IPS-NIHi11 (cell line): ENCODE measurements around the gene STAC2.
"Not testable (repeated sequence)": the region's sequence is repeated elsewhere in the genome, so short reads cannot be mapped to it uniquely, and the experiment has no call there.

Experiments
- DNase-seq: peaks from one replicate; pipeline ENCODE4 v3.0.0; 2012; ENCODE audit warnings: mixed read lengths, low spot score

The STAC2 gene, protein sequence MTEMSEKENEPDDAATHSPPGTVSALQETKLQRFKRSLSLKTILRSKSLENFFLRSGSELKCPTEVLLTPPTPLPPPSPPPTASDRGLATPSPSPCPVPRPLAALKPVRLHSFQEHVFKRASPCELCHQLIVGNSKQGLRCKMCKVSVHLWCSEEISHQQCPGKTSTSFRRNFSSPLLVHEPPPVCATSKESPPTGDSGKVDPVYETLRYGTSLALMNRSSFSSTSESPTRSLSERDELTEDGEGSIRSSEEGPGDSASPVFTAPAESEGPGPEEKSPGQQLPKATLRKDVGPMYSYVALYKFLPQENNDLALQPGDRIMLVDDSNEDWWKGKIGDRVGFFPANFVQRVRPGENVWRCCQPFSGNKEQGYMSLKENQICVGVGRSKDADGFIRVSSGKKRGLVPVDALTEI

DNA sequence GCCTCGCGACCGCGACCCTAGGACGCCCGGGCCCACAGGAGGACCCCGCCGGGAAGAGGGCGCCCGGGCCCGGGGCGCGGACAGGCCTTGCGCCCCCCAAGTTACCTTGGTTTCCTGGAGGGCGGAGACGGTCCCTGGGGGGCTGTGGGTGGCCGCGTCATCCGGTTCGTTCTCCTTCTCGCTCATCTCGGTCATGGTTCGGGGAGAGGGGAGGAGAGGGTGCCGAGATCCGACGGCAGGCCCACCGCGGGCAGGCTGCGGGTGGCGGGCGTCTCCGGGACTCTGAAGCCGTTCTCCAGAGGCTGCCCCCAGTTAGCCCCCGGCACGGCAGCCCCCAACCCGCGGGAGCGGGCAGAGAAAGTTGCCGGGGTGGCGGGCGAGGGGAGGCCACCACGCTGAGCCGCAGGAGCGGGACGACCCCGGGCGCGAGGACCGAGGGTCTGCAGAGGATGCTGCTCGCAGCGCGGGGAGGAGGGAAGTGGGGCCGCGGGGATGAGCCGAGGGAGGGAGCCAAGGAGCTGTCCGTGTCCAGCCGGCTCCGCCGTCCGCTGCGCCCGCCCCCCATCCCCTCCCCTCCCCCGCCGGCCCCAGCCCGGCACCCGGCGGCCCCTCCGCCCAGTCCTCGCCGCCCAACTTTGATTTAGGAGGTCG is at the start of gene STAC2:
Gene STAC2, minus strand, starts transcription at position 638 of the 651 bp plus-strand sequence. Its CDS starts 443 bp downstream, at position 195.
- DNase-seq, result no peak

GRCh38 chr17:39271546-39271945 is 45.8 kb upstream of the STAC2 start:
- DNase-seq, result no peak

DNA sequence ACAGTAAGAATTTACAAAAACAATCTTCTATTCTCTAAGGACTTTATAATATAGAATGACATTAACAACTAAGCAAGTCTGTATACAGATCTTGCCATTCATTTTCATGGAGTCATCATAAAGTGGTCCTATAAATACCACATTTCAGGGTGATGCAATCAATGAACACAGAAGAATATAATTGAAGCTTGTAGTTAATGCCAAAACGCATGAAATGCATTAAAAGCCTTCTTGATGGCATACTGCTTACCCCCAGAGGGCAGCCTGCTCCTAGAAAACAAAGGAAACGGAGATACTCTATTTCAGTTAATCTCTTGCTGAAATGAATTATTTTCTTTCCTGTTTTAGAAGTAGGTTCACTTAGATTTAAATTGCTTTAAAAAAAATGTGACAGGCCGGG is 45.2 kb upstream of the STAC2 start:
- no peak for DNase-seq

- DNase-seq, result no peak
Observed at GRCh38 chr17:39264119-39264518, 38.4 kb upstream of the STAC2 start.

DNA sequence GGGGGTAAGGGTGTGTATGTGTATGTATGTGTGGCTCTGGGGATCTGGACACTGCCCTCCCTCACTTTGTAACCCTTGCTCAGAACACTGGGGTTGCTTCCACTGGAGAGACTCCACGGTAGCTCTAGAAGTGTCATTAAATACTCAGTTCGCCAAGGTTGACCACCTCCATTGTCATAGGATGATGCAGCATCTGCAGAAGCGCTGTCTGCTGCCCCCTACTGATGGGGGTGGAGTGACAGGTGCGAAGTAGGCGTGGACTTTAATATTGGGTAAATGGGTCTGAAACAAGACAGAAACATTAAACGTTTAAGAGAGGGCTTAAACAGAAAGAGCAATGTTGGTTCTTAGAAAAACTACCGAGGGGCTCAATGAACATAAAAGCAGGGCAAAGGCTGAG is 35.5 kb upstream of the STAC2 start:
- DNase-seq, result peak; percentile 56

DNA sequence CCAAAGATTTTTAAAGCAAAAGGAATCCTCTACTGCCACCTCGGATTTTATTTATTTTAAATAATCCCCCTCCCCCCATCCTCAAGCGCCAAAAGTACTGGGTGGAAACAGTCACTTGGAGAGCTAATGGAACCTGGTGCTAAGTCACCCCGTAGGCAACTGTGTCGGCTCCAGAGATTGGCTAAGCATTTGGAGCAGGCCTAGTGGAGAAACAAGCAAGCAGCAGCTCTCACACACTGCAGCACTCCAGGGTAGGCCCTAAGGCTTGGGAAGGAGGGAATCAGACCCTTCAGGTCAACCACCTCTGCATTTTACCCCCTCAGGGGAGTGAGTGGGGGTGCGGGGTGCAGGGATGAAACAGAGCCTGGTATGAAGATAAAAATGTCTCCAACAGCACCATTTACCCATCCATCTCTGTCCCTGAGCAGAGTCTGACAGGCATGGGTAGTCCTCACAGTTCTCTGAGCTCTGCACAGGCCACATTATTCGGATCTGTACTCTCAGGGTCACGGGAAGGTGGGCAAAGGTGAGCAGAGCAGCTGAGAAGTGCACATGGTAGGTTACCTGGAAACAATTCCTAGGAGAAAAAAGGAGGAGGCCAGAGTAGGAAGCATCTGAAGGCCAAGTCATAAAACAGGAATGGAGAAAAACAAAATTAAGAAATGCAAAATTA is 27.2 kb upstream of the STAC2 start:
- peak; percentile 35 for DNase-seq

DNA sequence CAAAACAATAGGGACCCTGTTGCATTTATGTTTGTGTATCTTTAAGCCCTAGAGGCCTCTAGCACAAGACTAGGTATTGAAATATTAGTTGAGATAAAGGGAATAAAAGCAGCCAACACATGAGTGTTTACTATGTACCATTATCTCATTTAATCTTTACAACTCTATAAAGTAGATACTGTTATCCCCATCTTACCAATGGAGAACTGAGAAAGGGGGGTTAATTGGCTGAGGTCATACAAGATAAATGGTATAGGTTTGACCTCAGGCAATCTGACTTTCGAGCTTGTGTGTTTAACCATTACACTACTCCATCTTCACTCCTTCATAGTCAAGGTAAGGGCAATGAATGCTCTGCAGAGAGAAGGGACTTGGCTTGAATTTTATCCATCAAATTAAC is 26.3 kb upstream of the STAC2 start:
- DNase-seq, result no peak

GRCh38 chr17:39250076-39250475 is 24.3 kb upstream of the STAC2 start:
- DNase-seq, result not testable (repeated sequence)

DNA sequence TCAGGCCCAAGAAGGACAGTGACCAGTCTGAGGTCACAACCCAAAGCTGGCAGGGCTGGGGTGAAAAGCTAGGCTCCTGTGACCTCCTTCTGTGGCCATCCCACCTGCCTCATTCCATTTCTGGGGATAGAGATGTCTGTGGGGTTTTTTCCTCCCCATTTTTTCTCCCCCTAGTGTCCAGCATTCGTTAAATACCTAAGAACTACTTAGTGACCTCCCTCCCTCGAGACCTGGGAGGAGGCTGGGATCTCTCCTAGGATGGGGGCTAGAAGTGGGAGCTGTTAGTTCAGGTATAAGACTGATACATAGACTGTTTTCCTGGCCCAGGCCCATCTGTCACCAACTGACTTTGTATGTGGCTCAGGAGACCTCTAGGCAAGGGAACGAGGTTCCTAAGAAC is 20.5 kb upstream of the STAC2 start:
- DNase-seq, result no peak

DNA sequence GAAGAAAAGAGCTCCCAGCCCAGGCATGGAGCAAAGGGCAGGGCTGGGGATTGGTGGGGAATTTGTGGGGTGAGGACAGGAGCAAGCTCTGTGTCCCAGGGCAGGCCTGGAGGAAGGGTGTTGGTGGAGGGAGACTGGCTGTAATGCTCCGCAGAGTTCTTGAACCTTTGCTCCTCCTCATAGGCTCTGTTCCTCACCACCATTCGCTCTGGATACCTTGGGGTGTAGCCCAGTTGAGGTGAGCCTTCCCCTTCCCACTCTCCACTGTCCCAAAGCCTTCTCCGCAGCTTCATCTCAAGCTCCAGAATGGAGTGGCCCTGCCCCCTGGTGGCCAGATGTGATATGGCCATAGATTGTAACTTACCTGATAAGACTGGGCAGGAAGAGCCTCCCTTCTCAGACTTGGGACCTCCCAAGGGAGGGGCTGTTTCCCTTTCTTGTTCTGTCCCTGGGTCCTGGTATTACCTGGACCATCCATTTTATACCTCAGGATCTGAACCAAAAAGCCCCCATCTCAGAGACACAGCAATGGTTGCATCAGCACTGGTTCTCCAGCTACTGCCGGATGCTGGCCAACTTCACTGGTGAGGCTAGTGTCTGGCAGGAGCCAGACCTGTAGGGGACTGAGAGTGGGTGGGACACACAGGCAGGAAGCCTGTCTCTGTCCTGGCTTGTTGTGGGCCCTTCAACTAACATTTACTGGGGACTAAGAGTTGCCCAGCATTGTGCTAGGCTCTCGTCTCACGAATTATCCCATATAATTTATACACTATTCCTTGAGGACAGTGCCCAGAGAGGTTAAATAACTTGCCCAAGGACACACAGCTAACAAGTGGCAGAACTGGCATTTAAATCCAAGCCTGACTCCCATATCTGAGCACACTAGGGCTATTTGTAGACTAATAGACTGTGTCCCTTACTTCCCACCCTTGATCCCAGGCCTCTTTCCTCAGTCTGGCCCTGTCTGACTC is 19.1 kb upstream of the STAC2 start:
- peak; percentile 86 for DNase-seq

GRCh38 chr17:39244016-39244599 is 18.4 kb upstream of the STAC2 start:
- no peak for DNase-seq

- no peak for DNase-seq
Observed at GRCh38 chr17:39243155-39243554, 17.4 kb upstream of the STAC2 start.

DNA sequence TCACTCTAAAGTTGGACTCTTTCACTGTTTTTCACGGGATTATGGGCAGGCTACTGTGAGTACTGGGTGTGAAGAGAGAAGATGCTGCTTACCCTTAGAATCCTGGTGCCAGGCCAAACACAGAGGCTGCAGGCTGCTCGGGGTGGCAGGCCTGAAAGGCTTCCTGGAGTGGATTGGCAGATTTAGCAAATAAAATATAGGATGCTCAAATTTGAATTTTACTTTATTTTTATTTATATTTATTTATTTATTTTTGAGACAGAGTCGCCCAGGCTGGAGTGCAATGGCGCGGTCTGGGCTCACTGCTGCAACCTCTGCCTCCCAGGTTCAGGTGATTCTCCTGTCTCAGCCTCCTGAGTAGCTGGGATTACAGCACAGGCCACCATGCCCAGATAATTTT is 14.9 kb upstream of the STAC2 start:
- DNase-seq, result no peak

GRCh38 chr17:39239640-39240314 is 14.0 kb upstream of the STAC2 start:
- DNase-seq, result peak; percentile 87

- DNase-seq, result no peak
Observed at GRCh38 chr17:39238311-39238972, 12.7 kb upstream of the STAC2 start.

- DNase-seq, result no peak
Observed at GRCh38 chr17:39237586-39237985, 11.8 kb upstream of the STAC2 start.

GRCh38 chr17:39236981-39237441 is 11.3 kb upstream of the STAC2 start:
- no peak for DNase-seq

GRCh38 chr17:39236450-39236927 is 10.7 kb upstream of the STAC2 start:
- no peak for DNase-seq

GRCh38 chr17:39235555-39236449 is 10.1 kb upstream of the STAC2 start:
- peak; percentile 89 for DNase-seq
